ENCODE results near the gene MAP3K20. TPM values are rescaled to one million over a fixed set of nuclear protein-coding genes. Genes with fewer than 3 reads are reported as not detected.
"Not testable (repeated sequence)": the region's sequence is repeated elsewhere in the genome, so short reads cannot be mapped to it uniquely, and the experiment has no call there.

Gene MAP3K20
- polyA plus RNA-seq, 1 experiment = 74.6 TPM

- TF ChIP-seq CTCF (IDR thresholded peaks at IDR 0.05; ENCODE audit: low read depth, low read length) = no peak
- no peak overlapping the region for H3K27ac ChIP-seq (ENCODE audit: low read depth, low read length)
- no peak overlapping the region for H3K4me3 ChIP-seq (ENCODE audit: low read depth, low read length)
- no peak for DNase-seq (ENCODE audit: low read depth, low spot score)
- POLR2A ChIA-PET = no interaction called here
- no peaks in the 10 kb centered on the region for H3K27me3 ChIP-seq (ENCODE audit: control insufficient read depth, insufficient read depth, low read length)
- no peaks in the 10 kb centered on the region for H3K9me3 ChIP-seq (ENCODE audit: control insufficient read depth, insufficient read depth, low read length)
- CTCF ChIA-PET = interaction anchor here (0.6 to 1.1 kb wide), 3 partner anchors 148 to 781 kb away, joined by 3 to 5 read pairs (median 3); no protein-coding TSS in a partner anchor
These were observed 179.0 kb downstream of the MAP3K20 start for GRCh38 chr2:173254659-173255058.

- TF ChIP-seq CTCF (IDR thresholded peaks at IDR 0.05; ENCODE audit: low read depth, low read length) = no peak
These were observed 183.1 kb downstream of the MAP3K20 start for GRCh38 chr2:173258701-173259100.

GRCh38 chr2:173262356-173262755 is 186.7 kb downstream of the MAP3K20 start:
- H3K4me3 ChIP-seq (ENCODE audit: low read depth, low read length); DNase-seq (ENCODE audit: low read depth, low spot score); H3K9me3 ChIP-seq (ENCODE audit: control insufficient read depth, insufficient read depth, low read length); H3K27me3 ChIP-seq (ENCODE audit: control insufficient read depth, insufficient read depth, low read length); H3K27ac ChIP-seq (ENCODE audit: low read depth, low read length); POLR2A ChIA-PET: not testable (repeated sequence)
- CTCF ChIA-PET = interaction anchor here (0.6 kb wide), 1 partner anchor 54 kb away, joined by 3 read pairs; no protein-coding TSS in a partner anchor

More at GRCh38 chr2:173258701-173259100, 183.1 kb downstream of the MAP3K20 start:
- no peak overlapping the region for H3K4me3 ChIP-seq (ENCODE audit: low read depth, low read length)
- ChIA-PET CTCF (no interaction called here), POLR2A (no interaction called here)
- no peaks in the 10 kb centered on the region for H3K9me3 ChIP-seq (ENCODE audit: control insufficient read depth, insufficient read depth, low read length)
- no peak overlapping the region for H3K27ac ChIP-seq (ENCODE audit: low read depth, low read length)
- DNase-seq (ENCODE audit: low read depth, low spot score) = no peak
- H3K27me3 ChIP-seq (ENCODE audit: control insufficient read depth, insufficient read depth, low read length) = no peaks in the 10 kb centered on the region

GRCh38 chr2:173264151-173264550 is 188.5 kb downstream of the MAP3K20 start:
- DNase-seq (ENCODE audit: low read depth, low spot score) = no peak
- POLR2A ChIA-PET = no interaction called here
- CTCF ChIA-PET = no interaction called here
- no peaks in the 10 kb centered on the region for H3K9me3 ChIP-seq (ENCODE audit: control insufficient read depth, insufficient read depth, low read length)
- no peak overlapping the region for H3K27ac ChIP-seq (ENCODE audit: low read depth, low read length)
- H3K27me3 ChIP-seq (ENCODE audit: control insufficient read depth, insufficient read depth, low read length) = no peaks in the 10 kb centered on the region
- no peak for TF ChIP-seq CTCF (IDR thresholded peaks at IDR 0.05; ENCODE audit: low read depth, low read length)
- no peak overlapping the region for H3K4me3 ChIP-seq (ENCODE audit: low read depth, low read length)

- H3K27me3 ChIP-seq (ENCODE audit: control insufficient read depth, insufficient read depth, low read length) = no peaks in the 10 kb centered on the region
- H3K9me3 ChIP-seq (ENCODE audit: control insufficient read depth, insufficient read depth, low read length) = no peaks in the 10 kb centered on the region
- no peak for DNase-seq (ENCODE audit: low read depth, low spot score)
- ChIA-PET POLR2A (no interaction called here), CTCF (interaction anchor here (1.3 kb wide), 1 partner anchor 1079 kb away, joined by 3 read pairs; no protein-coding TSS in a partner anchor)
- no peak overlapping the region for H3K4me3 ChIP-seq (ENCODE audit: low read depth, low read length)
- H3K27ac ChIP-seq (ENCODE audit: low read depth, low read length) = no peak overlapping the region
- no peak for TF ChIP-seq CTCF (IDR thresholded peaks at IDR 0.05; ENCODE audit: low read depth, low read length)
These were observed 189.1 kb downstream of the MAP3K20 start for GRCh38 chr2:173264603-173265366.

All from AG04450 (cell line).